ENCODE measurements around the gene GRIN3B. TPM values are rescaled to one million over a fixed set of nuclear protein-coding genes. Genes with fewer than 3 reads are reported as not detected.
A peak's percentile ranks its signal among the peaks of the same experiment; 100 is the strongest.

Gene GRIN3B
- total and polyA plus RNA-seq, 2 donors, result under 0.01 to 0.09 TPM

DNA sequence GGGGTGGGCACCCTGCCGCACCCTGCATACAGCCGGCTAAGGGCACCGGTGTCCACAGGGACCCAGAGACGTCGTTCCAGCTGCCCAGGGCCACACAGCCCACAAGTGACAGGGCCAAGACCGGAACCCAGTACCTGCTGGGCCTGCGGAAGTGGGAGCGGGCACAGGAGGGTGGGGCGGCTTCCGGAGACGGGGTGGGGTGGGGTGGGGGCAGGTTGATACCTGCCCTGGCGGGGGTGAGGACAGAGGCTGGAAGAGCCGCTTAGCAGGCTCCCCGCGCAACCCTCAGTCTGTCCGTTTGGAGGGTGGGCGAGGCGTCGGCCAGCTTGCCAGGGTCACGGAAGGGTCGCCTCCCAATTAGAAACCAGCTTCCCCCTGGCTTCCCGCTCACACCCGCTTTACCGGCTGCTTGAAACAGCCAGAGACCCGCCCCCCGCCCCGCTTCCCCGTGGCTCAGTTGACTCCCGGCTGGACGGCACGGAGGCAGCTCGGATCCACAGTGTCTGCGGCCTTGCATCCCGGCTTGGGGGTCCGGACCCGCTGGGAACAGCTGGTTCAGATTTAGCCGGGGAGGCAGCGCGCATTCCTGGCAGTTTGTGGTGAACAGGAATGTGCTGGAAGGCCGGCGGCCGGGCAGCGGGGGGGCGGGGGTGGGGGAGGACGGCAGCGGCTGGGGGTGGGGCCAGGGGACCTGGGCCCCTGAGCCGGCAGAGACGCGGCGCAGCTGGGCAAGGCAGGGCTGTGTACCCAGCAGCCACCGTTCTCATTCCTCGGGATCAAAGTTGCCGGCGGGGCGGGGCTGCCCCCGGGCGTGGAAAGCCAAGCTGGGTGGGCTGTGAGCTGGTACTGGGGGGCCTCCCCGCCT, 28.1 kb downstream of the GRIN3B start:
- Histone ChIP-seq H3K27ac (ENCODE audit: low read depth in 1 of 2, low read length in 1 of 2) (peak overlapping the region; percentile 84 to 95), H3K4me3 (ENCODE audit: low read length in 2 of 2) (peak overlapping the region; percentile 83 to 87), H3K4me1 (ENCODE audit: control insufficient read depth in 2 of 2, insufficient read depth in 2 of 2, low read length in 2 of 2) (peaks cover 15 to 51% of the 10 kb centered on the region in 2 donors), H3K36me3 (ENCODE audit: control insufficient read depth in 2 of 2, insufficient read depth in 2 of 2, low read length in 1 of 2) (peaks cover 18 to 20% of the 10 kb centered on the region in 2 donors), H3K27me3 (ENCODE audit: control insufficient read depth in 2 of 2, insufficient read depth in 1 of 2, low read length in 1 of 2) (peaks cover 8 to 20% of the 10 kb centered on the region in 2 donors), H3K9me3 (ENCODE audit: control insufficient read depth in 2 of 2, insufficient read depth in 1 of 2, low read length in 1 of 2) (peaks cover 0 to 5% of the 10 kb centered on the region in 2 donors)
- under 1% methylated on average over 58 of the region's 58 CpGs for WGBS
- DNase-seq (ENCODE audit: low read depth in 6 of 9, low spot score in 9 of 9), result peak in 5 of 9 donors; percentile 64 to 85 (median 69)

DNA sequence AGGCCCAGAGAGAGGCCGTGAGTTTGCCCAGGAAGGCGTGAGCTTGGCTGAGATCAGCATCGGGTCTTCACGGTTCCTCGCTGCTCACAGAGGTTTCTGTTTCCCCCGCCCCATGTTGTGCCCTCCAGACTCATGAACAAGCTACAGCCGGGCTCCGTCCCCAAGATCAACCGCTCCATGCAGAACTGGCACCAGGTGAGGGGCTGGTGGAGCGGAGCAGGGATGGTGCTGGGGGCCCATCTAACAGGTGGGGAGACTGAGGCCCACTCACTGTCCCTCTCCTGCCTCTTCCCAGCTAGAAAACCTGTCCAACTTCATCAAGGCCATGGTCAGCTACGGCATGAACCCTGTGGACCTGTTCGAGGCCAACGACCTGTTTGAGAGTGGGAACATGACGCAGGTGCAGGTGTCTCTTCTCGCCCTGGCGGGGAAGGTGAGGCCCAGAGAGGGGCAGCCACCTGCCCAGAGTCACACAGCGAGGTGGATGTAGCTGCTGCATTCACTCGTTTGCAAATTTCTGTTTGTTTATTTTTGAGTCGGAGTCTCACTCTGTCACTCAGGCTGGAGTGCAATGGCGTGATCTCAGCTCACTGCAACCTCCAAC, 32.1 kb downstream of the GRIN3B start:
- no peak overlapping the region for H3K4me3 ChIP-seq (ENCODE audit: low read length in 2 of 2)
- H3K27me3 ChIP-seq (ENCODE audit: control insufficient read depth in 2 of 2, insufficient read depth in 1 of 2, low read length in 1 of 2), result peaks cover 0 to 5% of the 10 kb centered on the region in 2 donors
- H3K9me3 ChIP-seq (ENCODE audit: control insufficient read depth in 2 of 2, insufficient read depth in 1 of 2, low read length in 1 of 2), result no peaks in the 10 kb centered on the region
- DNase-seq (ENCODE audit: low read depth in 6 of 9, low spot score in 9 of 9), result no peak
- H3K36me3 ChIP-seq (ENCODE audit: control insufficient read depth in 2 of 2, insufficient read depth in 2 of 2, low read length in 1 of 2), result peaks cover 28 to 35% of the 10 kb centered on the region in 2 donors
- H3K4me1 ChIP-seq (ENCODE audit: control insufficient read depth in 2 of 2, insufficient read depth in 2 of 2, low read length in 2 of 2), result peaks cover 7 to 43% of the 10 kb centered on the region in 2 donors
- H3K27ac ChIP-seq (ENCODE audit: low read depth in 1 of 2, low read length in 1 of 2), result no peak overlapping the region
- WGBS, result 93% methylated on average over 20 of the region's 20 CpGs

DNA sequence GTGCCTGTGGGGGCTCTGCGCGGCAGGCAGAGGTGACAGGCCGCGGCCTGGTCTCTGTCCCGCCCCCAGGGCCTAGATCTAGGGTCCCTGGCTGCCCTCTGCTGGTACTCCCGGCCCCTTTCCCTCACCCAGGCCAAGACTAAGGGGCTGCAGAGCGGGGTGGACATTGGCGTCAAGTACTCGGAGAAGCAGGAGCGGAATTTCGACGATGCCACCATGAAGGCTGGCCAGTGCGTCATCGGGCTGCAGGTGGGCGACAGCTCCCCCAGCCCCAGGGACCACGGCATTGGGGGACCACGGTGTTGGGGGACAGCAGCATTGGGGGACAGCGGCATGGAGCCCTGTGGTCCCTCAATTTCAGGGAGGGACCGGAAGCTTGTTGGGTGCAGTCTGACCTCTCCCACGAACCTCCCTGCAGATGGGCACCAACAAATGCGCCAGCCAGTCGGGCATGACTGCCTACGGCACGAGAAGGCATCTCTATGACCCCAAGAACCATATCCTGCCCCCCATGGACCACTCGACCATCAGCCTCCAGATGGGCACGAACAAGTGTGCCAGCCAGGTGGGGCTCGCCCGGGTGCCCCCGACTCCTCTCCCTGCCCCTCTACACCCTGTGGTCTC, 35.9 kb downstream of the GRIN3B start:
- H3K9me3 ChIP-seq (ENCODE audit: control insufficient read depth in 2 of 2, insufficient read depth in 1 of 2, low read length in 1 of 2), result no peaks in the 10 kb centered on the region
- peaks cover 25 to 36% of the 10 kb centered on the region in 2 donors for H3K36me3 ChIP-seq (ENCODE audit: control insufficient read depth in 2 of 2, insufficient read depth in 2 of 2, low read length in 1 of 2)
- H3K27ac ChIP-seq (ENCODE audit: low read depth in 1 of 2, low read length in 1 of 2), result no peak overlapping the region
- H3K4me3 ChIP-seq (ENCODE audit: low read length in 2 of 2), result no peak overlapping the region
- 96% methylated on average over 29 of the region's 29 CpGs for WGBS
- H3K4me1 ChIP-seq (ENCODE audit: control insufficient read depth in 2 of 2, insufficient read depth in 2 of 2, low read length in 2 of 2), result peaks cover 24 to 45% of the 10 kb centered on the region in 2 donors
- no peak for DNase-seq (ENCODE audit: low read depth in 6 of 9, low spot score in 9 of 9)
- no peaks in the 10 kb centered on the region for H3K27me3 ChIP-seq (ENCODE audit: control insufficient read depth in 2 of 2, insufficient read depth in 1 of 2, low read length in 1 of 2)

DNA sequence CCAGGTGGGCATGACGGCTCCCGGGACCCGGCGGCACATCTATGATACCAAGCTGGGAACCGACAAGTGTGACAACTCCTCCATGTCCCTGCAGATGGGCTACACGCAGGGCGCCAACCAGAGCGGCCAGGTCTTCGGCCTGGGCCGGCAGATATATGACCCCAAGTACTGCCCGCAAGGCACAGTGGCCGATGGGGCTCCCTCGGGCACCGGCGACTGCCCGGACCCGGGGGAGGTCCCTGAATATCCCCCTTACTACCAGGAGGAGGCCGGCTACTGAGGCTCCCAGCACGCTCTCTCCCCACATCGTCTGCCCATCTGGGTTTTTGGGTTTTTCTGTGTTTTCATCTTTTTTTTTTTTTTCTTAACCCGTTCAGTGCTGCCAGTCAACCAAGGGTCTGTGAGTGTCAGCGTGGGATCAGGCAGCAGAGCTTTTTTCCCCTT, 37.4 kb downstream of the GRIN3B start:
- Histone ChIP-seq H3K27me3 (ENCODE audit: control insufficient read depth in 2 of 2, insufficient read depth in 1 of 2, low read length in 1 of 2) (no peaks in the 10 kb centered on the region), H3K36me3 (ENCODE audit: control insufficient read depth in 2 of 2, insufficient read depth in 2 of 2, low read length in 1 of 2) (peaks cover 24 to 28% of the 10 kb centered on the region in 2 donors), H3K9me3 (ENCODE audit: control insufficient read depth in 2 of 2, insufficient read depth in 1 of 2, low read length in 1 of 2) (no peaks in the 10 kb centered on the region), H3K27ac (ENCODE audit: low read depth in 1 of 2, low read length in 1 of 2) (peak overlapping the region; percentile 95), H3K4me3 (ENCODE audit: low read length in 2 of 2) (peak overlapping the region; percentile 43 to 47), H3K4me1 (ENCODE audit: control insufficient read depth in 2 of 2, insufficient read depth in 2 of 2, low read length in 2 of 2) (peaks cover 29 to 53% of the 10 kb centered on the region in 2 donors)
- no peak for DNase-seq (ENCODE audit: low read depth in 6 of 9, low spot score in 9 of 9)
- 47% methylated on average over 22 of the region's 22 CpGs for WGBS

DNA sequence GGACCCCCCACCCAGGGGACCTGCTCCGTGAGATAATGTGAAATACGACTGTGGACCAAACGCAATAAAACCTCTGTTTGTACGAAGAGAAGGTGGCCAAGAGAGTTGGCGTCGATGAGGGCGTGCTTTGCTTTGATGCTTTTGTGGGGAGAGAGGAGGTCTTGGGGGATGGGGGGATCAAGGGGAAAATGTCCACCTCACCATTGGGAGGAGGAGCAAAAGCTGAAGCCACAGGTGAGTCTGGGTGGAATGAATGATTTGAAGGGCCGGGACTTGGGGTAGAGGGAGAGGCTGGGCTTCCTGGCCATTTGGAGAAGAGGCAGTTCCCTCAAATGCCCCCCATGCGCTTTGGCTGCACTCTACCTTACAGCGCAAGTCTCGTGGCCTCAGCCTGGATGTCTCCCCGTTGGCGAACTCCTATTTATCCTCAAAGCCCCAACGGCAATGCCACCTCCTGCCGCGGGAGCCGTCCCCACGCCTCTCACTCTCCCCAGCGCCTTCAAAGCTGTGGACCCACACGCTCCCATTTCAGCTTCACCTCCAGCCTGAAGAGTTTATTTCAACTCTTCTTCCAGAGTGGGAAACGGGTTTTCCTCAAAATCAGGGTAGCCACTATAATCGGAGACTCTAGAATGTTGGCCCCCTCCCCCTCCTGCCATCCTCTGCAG, 38.9 kb downstream of the GRIN3B start:
- Histone ChIP-seq H3K4me1 (ENCODE audit: control insufficient read depth in 2 of 2, insufficient read depth in 2 of 2, low read length in 2 of 2) (peaks cover 29 to 53% of the 10 kb centered on the region in 2 donors), H3K36me3 (ENCODE audit: control insufficient read depth in 2 of 2, insufficient read depth in 2 of 2, low read length in 1 of 2) (peaks cover 26% of the 10 kb centered on the region in 2 donors), H3K27ac (ENCODE audit: low read depth in 1 of 2, low read length in 1 of 2) (peak overlapping the region; percentile 36 to 95), H3K4me3 (ENCODE audit: low read length in 2 of 2) (peak overlapping the region; percentile 34 to 71), H3K27me3 (ENCODE audit: control insufficient read depth in 2 of 2, insufficient read depth in 1 of 2, low read length in 1 of 2) (no peaks in the 10 kb centered on the region), H3K9me3 (ENCODE audit: control insufficient read depth in 2 of 2, insufficient read depth in 1 of 2, low read length in 1 of 2) (no peaks in the 10 kb centered on the region)
- WGBS, result 82% methylated on average over 22 of the region's 22 CpGs
- DNase-seq (ENCODE audit: low read depth in 6 of 9, low spot score in 9 of 9), result no peak

DNA sequence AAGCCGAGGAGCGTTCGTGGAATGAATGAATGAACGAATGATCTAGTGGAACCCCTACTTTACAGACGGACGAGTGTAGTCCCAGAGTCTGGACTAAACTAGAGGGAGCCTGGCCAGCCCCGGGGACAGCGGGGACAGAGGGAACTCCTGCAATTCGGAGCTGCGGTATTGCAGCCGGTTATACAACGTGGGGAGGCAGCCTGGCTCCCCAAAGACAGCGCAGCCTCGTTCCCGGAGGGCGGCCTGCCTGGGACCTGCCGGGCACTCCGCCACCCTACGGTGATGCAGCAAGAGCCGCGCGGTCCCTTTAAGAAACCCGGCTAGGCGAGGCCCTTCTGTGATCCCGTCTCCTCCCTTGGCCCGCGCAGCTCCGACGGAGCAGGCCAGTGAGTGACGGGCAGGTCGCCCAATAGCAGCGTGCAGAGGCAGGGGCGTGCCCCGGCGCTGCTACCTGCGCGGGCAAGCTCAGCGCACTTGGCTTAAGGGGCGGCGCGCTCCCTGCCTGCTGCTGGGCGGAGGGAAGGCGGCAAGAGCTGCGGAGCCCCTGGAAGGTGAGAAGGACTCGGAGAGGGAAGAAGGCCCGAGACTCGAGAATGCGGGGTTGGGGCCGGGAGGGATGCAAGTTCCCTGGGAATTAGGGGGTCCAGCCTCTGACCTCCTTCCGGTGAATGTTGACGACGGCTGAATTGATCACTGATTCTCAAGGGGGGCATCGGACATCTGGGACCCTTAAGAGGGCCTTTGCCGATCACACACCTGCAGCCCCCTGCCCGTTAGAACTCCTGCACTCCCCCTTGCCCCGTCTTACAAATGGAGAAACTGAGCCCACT, 39.6 kb downstream of the GRIN3B start, which contains the start of gene ABCA7:
ABCA7 (plus strand) TSS at position 462 of the 830 bp plus-strand sequence. CDS start 1,255 bp downstream, outside the sequence.
- H3K27ac ChIP-seq (ENCODE audit: low read depth in 1 of 2, low read length in 1 of 2), result peak within 1 kb of the TSS; percentile 81 to 95
- H3K4me3 ChIP-seq (ENCODE audit: low read length in 2 of 2), result peak within 1 kb of the TSS; percentile 71 to 73
- DNase-seq (ENCODE audit: low read depth in 6 of 9, low spot score in 9 of 9), result peak; percentile 96 to 100 (median 98)
- H3K9me3 ChIP-seq (ENCODE audit: control insufficient read depth in 2 of 2, insufficient read depth in 1 of 2, low read length in 1 of 2), result peaks cover 0 to 5% of the 10 kb centered on the region in 2 donors
- H3K27me3 ChIP-seq (ENCODE audit: control insufficient read depth in 2 of 2, insufficient read depth in 1 of 2, low read length in 1 of 2), result no peaks in the 10 kb centered on the region
- peaks cover 29 to 53% of the 10 kb centered on the region in 2 donors for H3K4me1 ChIP-seq (ENCODE audit: control insufficient read depth in 2 of 2, insufficient read depth in 2 of 2, low read length in 2 of 2)
- 5% methylated on average over 56 of the region's 56 CpGs for WGBS
- peaks cover 32 to 33% of the 10 kb centered on the region in 2 donors for H3K36me3 ChIP-seq (ENCODE audit: control insufficient read depth in 2 of 2, insufficient read depth in 2 of 2, low read length in 1 of 2)

DNA sequence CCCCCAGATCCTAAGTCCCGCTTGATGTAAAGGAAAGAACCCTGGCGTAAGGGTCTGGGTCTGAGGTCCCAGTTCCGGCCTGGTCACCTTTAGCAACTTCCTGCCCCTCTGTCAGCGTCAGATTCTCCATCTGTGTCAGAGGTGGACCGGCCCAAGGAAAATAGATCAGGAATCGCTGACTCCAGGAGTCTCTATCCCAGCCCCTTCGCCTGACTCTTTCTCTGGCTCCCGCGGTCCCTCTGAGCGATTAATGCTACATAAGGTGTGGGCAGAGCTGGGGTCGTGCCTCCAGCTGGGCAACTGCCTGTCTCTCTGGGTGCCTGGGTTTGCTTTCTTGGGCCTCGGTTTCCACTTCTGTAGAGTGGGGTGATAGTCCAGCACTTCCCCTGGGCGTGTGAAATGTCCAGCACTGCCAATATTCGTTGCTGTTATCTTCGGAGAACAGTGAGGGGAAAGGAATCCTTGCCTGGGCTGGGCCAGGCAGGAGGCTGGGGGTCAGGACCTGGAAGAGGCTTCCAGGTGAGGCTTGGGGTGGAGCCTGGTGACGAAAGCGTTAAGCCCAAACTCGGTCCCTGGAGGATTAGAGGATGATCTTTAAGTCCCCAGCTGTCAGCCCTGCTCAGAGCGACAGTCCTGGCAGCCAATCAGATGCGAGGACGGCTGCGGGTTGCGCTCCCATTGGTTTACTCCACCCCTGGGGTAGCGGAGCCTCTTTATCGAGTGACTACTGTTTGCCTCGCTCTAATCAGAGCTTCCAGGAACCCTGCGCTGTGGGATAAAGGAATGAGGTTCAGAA, 40.5 kb downstream of the GRIN3B start:
- peak overlapping the region; percentile 76 to 81 for H3K27ac ChIP-seq (ENCODE audit: low read depth in 1 of 2, low read length in 1 of 2)
- peaks cover 29 to 53% of the 10 kb centered on the region in 2 donors for H3K4me1 ChIP-seq (ENCODE audit: control insufficient read depth in 2 of 2, insufficient read depth in 2 of 2, low read length in 2 of 2)
- H3K4me3 ChIP-seq (ENCODE audit: low read length in 2 of 2), result peak overlapping the region; percentile 71 to 73
- no peaks in the 10 kb centered on the region for H3K27me3 ChIP-seq (ENCODE audit: control insufficient read depth in 2 of 2, insufficient read depth in 1 of 2, low read length in 1 of 2)
- peak; percentile 83 to 97 (median 92) for DNase-seq (ENCODE audit: low read depth in 6 of 9, low spot score in 9 of 9)
- WGBS, result 3% methylated on average over 27 of the region's 27 CpGs
- peaks cover 0 to 6% of the 10 kb centered on the region in 2 donors for H3K9me3 ChIP-seq (ENCODE audit: control insufficient read depth in 2 of 2, insufficient read depth in 1 of 2, low read length in 1 of 2)
- H3K36me3 ChIP-seq (ENCODE audit: control insufficient read depth in 2 of 2, insufficient read depth in 2 of 2, low read length in 1 of 2), result peaks cover 31 to 34% of the 10 kb centered on the region in 2 donors
